ENCODE data around the gene TXNDC12.
"Not testable (repeated sequence)": the region's sequence is repeated elsewhere in the genome, so short reads cannot be mapped to it uniquely, and the experiment has no call there.

GRCh38 chr1:52005548-52005947 lies 49.4 kb downstream of the TXNDC12 start:
- not testable (repeated sequence) for TF ChIP-seq NFRKB (IDR thresholded peaks at IDR 0.05); LEF1 (IDR thresholded peaks at IDR 0.05; ENCODE audit: borderline replicate concordance); HDGF (IDR thresholded peaks at IDR 0.05; ENCODE audit: borderline replicate concordance); CTBP1 (IDR thresholded peaks at IDR 0.05; ENCODE audit: borderline replicate concordance); FOXA1 (IDR thresholded peaks at IDR 0.05); SUZ12 (IDR thresholded peaks at IDR 0.05); PKNOX1 (IDR thresholded peaks at IDR 0.05); BHLHE40 (IDR thresholded peaks at IDR 0.05; ENCODE audit: borderline replicate concordance); SP1 (IDR thresholded peaks at IDR 0.05); ARNT (IDR thresholded peaks at IDR 0.05); FOXM1 (IDR thresholded peaks at IDR 0.05; ENCODE audit: borderline replicate concordance); TARDBP (IDR thresholded peaks at IDR 0.05); ZNF384 (IDR thresholded peaks at IDR 0.05)

Data from HEK293T (cell line).